Eye (tissue), 1 donor: ENCODE measurements around the gene NRG2.

ENCODE experiments used
- DNase-seq: peaks from one replicate; pipeline ENCODE4 v3.0.0-alpha.2; 2015

The NRG2 gene

GRCh38 chr5:139852696-139853095 lies 190.4 kb downstream of the NRG2 start:
- DNase-seq = no peak

- DNase-seq = no peak
Observed at GRCh38 chr5:139851558-139851957, 191.5 kb downstream of the NRG2 start.

GRCh38 chr5:139850423-139851016 lies 192.6 kb downstream of the NRG2 start:
- no peak for DNase-seq

- no peak for DNase-seq
Observed at GRCh38 chr5:139849942-139850341, 193.2 kb downstream of the NRG2 start.

- no peak for DNase-seq
Observed at GRCh38 chr5:139849501-139849900, 193.6 kb downstream of the NRG2 start.

- peak; percentile 33 for DNase-seq
Observed at GRCh38 chr5:139848508-139849100, 194.5 kb downstream of the NRG2 start.

- DNase-seq = peak; percentile 87
Observed at GRCh38 chr5:139847790-139848507, 195.2 kb downstream of the NRG2 start.

GRCh38 chr5:139847091-139847490 lies 196.0 kb downstream of the NRG2 start:
- DNase-seq = no peak

GRCh38 chr5:139845846-139846681 lies 197.0 kb downstream of the NRG2 start:
- DNase-seq = no peak

GRCh38 chr5:139844472-139845145 lies 198.5 kb downstream of the NRG2 start:
- peak; percentile 87 for DNase-seq

GRCh38 chr5:139843991-139844390 lies 199.1 kb downstream of the NRG2 start:
- no peak for DNase-seq

GRCh38 chr5:139842321-139842720 lies 200.8 kb downstream of the NRG2 start:
- DNase-seq = no peak

GRCh38 chr5:139841549-139841948 lies 201.6 kb downstream of the NRG2 start:
- no peak for DNase-seq

- no peak for DNase-seq
Observed at GRCh38 chr5:139839918-139840317, 203.2 kb downstream of the NRG2 start.

- no peak for DNase-seq
Observed at GRCh38 chr5:139839232-139839815, 203.8 kb downstream of the NRG2 start.

GRCh38 chr5:139838381-139839197 lies 204.5 kb downstream of the NRG2 start:
- DNase-seq = no peak

- no peak for DNase-seq
Observed at GRCh38 chr5:139837711-139838380, 205.3 kb downstream of the NRG2 start.

GRCh38 chr5:139836469-139837208 lies 206.5 kb downstream of the NRG2 start:
- no peak for DNase-seq

GRCh38 chr5:139835656-139836055 lies 207.4 kb downstream of the NRG2 start:
- no peak for DNase-seq

GRCh38 chr5:139833525-139833924 lies 209.6 kb downstream of the NRG2 start:
- DNase-seq = no peak
